PC-9 (cell line): ENCODE measurements around the gene CTDSP1.

Experiments used
- CTCF ChIP-seq: fragments of 200-600 bp; sonication (generic); conservative IDR thresholded peaks from 2 replicates; pipeline ENCODE4 v1.6.1; 2017; ENCODE audit warnings: mixed run types, antibody characterized with exemption, mild to moderate bottlenecking, moderate library complexity
- EZH2 ChIP-seq: fragments of 200-600 bp; sonication (generic); IDR thresholded peaks from 2 replicates; pipeline ENCODE4 v1.8.0; 2017; ENCODE audit warnings: antibody characterized with exemption, low read depth

GRCh38 chr2:218448934-218449333 is 49.3 kb downstream of the CTDSP1 start:
- TF ChIP-seq EZH2 (no peak), CTCF (no peak)
